HUES6 (cell line): ENCODE results near the gene CDCP2.

Experiments used
- H3K27ac ChIP-seq: 2 replicates; pipeline ENCODE4 v1.7.0; 2013; ENCODE audit warnings: low read depth, mild to moderate bottlenecking, low read length, inconsistent platforms
- H3K27me3 ChIP-seq: 2 replicates; pipeline ENCODE4 v1.6.1; 2013; ENCODE audit warnings: low read length; ENCODE audit not compliant: control insufficient read depth, insufficient read depth
- H3K36me3 ChIP-seq: 2 replicates; pipeline ENCODE4 v1.6.1; 2013; ENCODE audit warnings: low read length; ENCODE audit not compliant: control insufficient read depth, insufficient read depth
- H3K4me1 ChIP-seq: 2 replicates; pipeline ENCODE4 v1.6.1; 2013; ENCODE audit warnings: low read length; ENCODE audit not compliant: control insufficient read depth, insufficient read depth
- H3K4me3 ChIP-seq: 2 replicates; pipeline ENCODE4 v1.5.1; 2013; ENCODE audit warnings: low read depth, low read length
- H3K9ac ChIP-seq: one replicate; pipeline ENCODE4 v1.6.1; 2013; ENCODE audit warnings: mild to moderate bottlenecking, low read length
- H3K9me3 ChIP-seq: 2 replicates; pipeline ENCODE4 v1.6.1; 2013; ENCODE audit warnings: low read depth, low read length; ENCODE audit not compliant: control insufficient read depth, insufficient read depth

CDCP2 gene

DNA sequence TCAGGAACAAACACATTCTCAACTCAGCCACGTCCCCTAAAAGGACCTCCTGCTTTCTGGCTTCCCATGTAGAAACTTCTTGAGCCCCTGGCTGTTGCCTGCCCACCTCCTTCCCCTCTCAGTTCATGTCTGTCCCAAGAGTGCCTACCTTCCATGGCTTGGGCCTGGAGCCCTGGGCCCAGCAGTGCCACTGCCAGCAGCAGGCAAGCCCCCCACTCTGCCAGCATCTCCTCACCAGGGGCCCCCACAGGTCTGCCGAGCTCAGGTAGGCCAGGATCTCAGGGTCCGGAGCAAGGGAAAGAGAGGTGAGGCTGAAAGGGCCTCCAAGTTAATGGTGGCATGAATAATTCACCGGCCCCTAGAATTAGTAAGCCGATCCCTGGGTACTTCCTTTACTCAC is at the start of gene CDCP2:
CDCP2 (minus strand) TSS at position 305 of the 400 bp plus-strand sequence; CDS start at position 227, 78 bp downstream.
- no peak within 1 kb of the TSS for H3K4me3 ChIP-seq
- H3K9me3 ChIP-seq, result no peaks in the 10 kb centered on the region
- H3K27ac ChIP-seq, result no peak within 1 kb of the TSS
- H3K4me1 ChIP-seq, result peaks cover 10% of the 10 kb centered on the region
- no peaks in the 10 kb centered on the region for H3K36me3 ChIP-seq
- no peak within 1 kb of the TSS for H3K9ac ChIP-seq
- H3K27me3 ChIP-seq, result no peaks in the 10 kb centered on the region; the same call in 1 of the 2 replicates

DNA sequence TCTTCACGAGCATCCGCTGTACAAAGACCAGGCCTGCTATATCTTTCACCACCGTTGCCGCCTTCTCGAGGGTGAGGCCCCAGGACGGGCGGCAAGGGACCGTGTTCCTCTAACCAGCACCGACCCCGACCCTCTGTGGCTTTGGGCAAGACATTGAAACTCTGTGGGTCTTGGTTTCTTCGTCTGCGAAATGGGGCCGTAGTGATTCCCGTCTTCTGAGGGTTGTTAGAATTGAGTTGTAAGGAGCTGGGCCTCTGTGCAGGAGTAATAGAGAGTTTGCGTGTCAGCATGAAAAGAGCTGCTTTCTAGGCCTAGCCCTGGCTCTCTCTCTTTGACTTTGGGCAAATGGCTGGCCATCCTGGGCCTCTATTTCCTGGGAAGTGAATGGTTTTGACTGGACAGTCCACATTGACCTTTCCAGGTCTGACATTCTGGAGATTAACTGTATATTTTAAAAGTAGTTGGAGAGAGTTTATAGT is 47.8 kb upstream of the CDCP2 start:
- H3K4me1 ChIP-seq, result peaks cover 15% of the 10 kb centered on the region
- H3K27me3 ChIP-seq, result no peaks in the 10 kb centered on the region; the same call in 1 of the 2 replicates
- peaks cover 28% of the 10 kb centered on the region for H3K36me3 ChIP-seq
- H3K9ac ChIP-seq, result peak overlapping the region; percentile 94
- H3K9me3 ChIP-seq, result no peaks in the 10 kb centered on the region
- peak overlapping the region; percentile 89 for H3K4me3 ChIP-seq
- H3K27ac ChIP-seq, result peak overlapping the region; percentile 76; the same call in 1 of the 2 replicates

DNA sequence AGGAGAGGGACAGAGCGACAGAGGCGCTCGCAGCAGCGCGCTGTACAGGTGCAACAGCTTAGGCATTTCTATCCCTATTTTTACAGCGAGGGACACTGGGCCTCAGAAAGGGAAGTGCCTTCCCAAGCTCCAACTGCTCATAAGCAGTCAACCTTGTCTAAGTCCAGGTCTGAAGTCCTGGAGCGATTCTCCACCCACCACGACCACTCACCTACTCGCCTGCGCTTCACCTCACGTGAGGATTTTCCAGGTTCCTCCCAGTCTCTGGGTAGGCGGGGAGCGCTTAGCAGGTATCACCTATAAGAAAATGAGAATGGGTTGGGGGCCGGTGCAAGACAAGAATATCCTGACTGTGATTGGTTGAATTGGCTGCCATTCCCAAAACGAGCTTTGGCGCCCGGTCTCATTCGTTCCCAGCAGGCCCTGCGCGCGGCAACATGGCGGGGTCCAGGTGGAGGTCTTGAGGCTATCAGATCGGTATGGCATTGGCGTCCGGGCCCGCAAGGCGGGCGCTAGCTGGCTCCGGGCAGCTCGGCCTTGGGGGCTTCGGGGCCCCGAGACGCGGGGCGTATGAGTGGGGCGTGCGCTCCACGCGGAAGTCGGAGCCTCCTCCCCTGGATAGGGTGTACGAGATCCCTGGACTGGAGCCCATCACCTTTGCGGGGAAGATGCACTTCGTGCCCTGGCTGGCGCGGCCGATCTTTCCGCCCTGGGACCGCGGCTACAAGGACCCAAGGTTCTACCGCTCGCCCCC is 47.1 kb upstream of the CDCP2 start, which contains the start of the genes CYB5RL and MRPL37:
CYB5RL (minus strand) TSS at position 266 of the 754 bp plus-strand sequence. CDS start 4,414 bp downstream, outside the sequence.
MRPL37 (plus strand) TSS at position 403 of the 754 bp plus-strand sequence; CDS start at position 480, 77 bp downstream.
- Histone ChIP-seq H3K4me1 (peaks cover 15% of the 10 kb centered on the region), H3K36me3 (peaks cover 28% of the 10 kb centered on the region), H3K27ac (peak within 1 kb of the TSS; percentile 76; the same call in 1 of the 2 replicates), H3K9me3 (no peaks in the 10 kb centered on the region), H3K4me3 (peak within 1 kb of the TSS; percentile 89), H3K9ac (peak within 1 kb of the TSS; percentile 94), H3K27me3 (no peaks in the 10 kb centered on the region; the same call in 1 of the 2 replicates)

DNA sequence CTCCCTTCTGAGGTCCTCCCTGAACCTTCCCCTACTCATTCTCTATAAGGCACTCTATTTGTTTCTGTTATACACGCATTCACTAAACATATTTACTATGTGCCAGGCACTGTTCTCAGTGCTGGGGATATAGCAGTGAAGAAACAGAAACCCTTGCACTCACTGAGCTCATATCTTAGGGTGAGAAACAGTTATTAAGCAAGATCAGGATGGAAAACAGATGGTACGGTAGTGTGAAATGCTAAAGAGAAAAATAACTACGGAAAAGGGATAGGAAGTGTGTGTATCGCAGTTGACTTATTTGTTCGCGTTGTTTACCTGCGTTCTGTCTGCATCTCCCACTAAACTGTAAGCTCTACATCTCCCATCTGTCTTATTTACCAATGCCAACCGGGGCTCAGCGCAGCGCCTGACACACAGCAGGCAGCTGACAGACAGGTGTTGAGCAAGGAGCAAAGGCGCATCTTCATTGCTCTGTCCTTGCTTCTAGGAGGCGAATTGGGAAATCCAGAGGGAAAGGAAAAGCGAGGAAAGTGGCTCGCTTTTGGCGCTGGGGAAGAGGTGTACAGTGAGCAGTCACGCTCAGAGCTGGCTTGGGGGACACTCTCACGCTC is 46.5 kb upstream of the CDCP2 start:
- H3K27me3 ChIP-seq, result no peaks in the 10 kb centered on the region; the same call in 1 of the 2 replicates
- peaks cover 15% of the 10 kb centered on the region for H3K4me1 ChIP-seq
- H3K9me3 ChIP-seq, result no peaks in the 10 kb centered on the region
- peak overlapping the region; percentile 69 for H3K9ac ChIP-seq
- peaks cover 24% of the 10 kb centered on the region; the same call in 1 of the 2 replicates for H3K36me3 ChIP-seq
- no peak overlapping the region for H3K27ac ChIP-seq
- peak overlapping the region; percentile 89 for H3K4me3 ChIP-seq

DNA sequence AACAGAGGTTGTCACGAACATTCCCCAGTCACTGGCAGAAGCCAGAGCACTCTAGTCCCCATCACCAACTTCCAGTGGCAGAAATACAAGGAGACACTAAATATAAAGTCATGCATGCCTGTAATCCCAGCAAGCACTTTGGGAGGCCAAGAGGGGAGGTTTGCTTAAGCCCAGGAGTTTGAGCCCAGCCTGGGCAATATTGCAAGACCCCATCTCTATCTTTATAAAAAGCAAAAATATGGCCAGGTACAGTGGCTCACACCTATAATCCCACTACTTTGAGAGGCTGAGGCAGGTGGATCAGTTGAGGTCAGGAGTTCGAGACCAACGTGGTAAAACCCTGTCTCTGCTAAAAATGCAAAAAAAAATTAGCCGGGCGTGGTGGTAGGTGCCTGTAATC is 40.7 kb upstream of the CDCP2 start:
- Histone ChIP-seq H3K9ac (no peak overlapping the region), H3K27ac (no peak overlapping the region), H3K36me3 (peaks cover 34% of the 10 kb centered on the region), H3K27me3 (no peaks in the 10 kb centered on the region), H3K9me3 (no peaks in the 10 kb centered on the region), H3K4me1 (no peaks in the 10 kb centered on the region), H3K4me3 (no peak overlapping the region)

DNA sequence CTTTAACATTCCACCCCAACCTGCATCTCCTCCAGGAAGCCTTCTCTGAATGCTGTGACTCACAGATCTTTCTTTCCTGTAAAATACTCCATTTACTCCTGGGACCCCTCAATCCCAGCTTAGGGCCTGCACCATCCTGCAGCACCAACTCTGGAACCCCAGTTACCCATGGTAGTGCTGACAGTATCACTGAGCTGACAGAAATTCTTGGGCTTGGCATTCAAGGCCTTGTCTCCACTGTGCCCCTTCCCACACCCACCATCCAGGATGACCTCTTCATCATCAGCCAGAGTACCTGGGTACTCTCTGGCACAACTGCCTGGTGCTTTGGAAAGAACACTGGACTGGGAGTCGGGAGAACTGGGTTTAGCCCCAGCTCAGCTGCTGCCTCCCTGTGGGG is 38.7 kb upstream of the CDCP2 start:
- no peaks in the 10 kb centered on the region for H3K9me3 ChIP-seq
- peaks cover 34% of the 10 kb centered on the region for H3K36me3 ChIP-seq
- H3K27ac ChIP-seq, result no peak overlapping the region
- H3K27me3 ChIP-seq, result no peaks in the 10 kb centered on the region
- H3K9ac ChIP-seq, result no peak overlapping the region
- no peaks in the 10 kb centered on the region for H3K4me1 ChIP-seq
- H3K4me3 ChIP-seq, result no peak overlapping the region

DNA sequence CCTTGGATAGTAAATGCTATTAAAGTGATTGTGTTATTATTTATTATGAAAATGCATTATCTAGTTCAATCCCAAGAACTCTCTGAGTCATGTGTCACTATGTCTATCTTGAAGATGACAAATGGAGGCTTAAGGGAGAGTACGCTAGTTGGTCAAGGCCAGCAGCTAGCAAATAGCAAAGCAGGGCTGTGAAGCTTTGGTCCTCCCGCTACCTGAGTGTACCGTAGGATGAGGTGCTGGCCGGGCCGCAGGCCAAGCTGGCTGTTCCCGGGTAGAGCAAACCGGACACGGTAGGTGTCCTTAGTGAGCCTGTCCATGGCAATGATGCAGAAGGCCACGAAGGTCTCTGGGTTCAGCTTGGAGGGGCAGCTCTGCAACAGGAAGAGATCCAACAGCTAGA is 37.7 kb upstream of the CDCP2 start:
- Histone ChIP-seq H3K27me3 (no peaks in the 10 kb centered on the region), H3K36me3 (peaks cover 30% of the 10 kb centered on the region), H3K4me3 (no peak overlapping the region), H3K4me1 (no peaks in the 10 kb centered on the region), H3K27ac (no peak overlapping the region), H3K9me3 (no peaks in the 10 kb centered on the region), H3K9ac (no peak overlapping the region)

DNA sequence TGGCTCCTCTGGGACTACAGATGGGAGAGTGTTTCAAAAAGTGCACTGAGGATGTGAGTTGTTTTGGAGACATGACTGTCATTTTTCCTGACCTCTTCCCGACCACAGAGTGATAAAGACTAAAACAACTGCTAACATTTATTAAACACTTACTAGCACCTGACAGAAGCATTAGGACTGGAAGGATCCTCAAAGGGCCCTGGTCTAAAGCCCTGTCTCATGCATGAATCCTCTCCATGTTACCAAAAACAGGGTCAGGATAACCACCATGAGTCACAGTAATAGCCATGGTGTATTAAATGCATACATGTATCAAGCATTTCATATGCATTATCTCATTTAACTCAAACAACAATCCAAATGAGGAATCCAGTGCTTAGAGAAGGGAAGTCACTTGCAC is 35.5 kb upstream of the CDCP2 start:
- no peaks in the 10 kb centered on the region for H3K9me3 ChIP-seq
- no peak overlapping the region for H3K9ac ChIP-seq
- no peaks in the 10 kb centered on the region for H3K4me1 ChIP-seq
- peaks cover 22% of the 10 kb centered on the region for H3K36me3 ChIP-seq
- H3K27ac ChIP-seq, result no peak overlapping the region
- H3K27me3 ChIP-seq, result no peaks in the 10 kb centered on the region
- H3K4me3 ChIP-seq, result no peak overlapping the region

DNA sequence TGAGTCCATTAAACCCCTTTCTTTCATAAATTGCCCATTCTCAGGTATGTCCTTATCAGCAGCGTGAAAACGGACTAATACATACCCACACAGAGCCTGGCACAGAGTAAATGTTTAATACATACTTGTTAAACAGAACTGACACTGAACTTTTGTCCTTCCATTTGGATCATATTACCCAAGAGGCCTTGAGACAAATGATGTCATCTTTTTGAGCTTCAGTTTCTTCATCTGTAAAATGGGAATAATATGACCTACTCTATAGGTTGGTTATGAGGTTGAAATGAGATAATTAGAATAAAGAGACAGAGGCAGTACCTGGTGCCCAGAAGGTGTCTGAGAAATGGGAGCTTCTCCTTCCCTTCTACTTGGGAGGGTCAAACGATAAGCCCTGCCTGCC is 33.3 kb upstream of the CDCP2 start:
- Histone ChIP-seq H3K4me1 (0 out of 2 replicates have a peak, but pooled peaks cover 2% of the 10 kb centered on the region), H3K9ac (no peak overlapping the region), H3K27ac (no peak overlapping the region), H3K4me3 (no peak overlapping the region), H3K27me3 (no peaks in the 10 kb centered on the region), H3K36me3 (peaks cover 18% of the 10 kb centered on the region), H3K9me3 (no peaks in the 10 kb centered on the region)

DNA sequence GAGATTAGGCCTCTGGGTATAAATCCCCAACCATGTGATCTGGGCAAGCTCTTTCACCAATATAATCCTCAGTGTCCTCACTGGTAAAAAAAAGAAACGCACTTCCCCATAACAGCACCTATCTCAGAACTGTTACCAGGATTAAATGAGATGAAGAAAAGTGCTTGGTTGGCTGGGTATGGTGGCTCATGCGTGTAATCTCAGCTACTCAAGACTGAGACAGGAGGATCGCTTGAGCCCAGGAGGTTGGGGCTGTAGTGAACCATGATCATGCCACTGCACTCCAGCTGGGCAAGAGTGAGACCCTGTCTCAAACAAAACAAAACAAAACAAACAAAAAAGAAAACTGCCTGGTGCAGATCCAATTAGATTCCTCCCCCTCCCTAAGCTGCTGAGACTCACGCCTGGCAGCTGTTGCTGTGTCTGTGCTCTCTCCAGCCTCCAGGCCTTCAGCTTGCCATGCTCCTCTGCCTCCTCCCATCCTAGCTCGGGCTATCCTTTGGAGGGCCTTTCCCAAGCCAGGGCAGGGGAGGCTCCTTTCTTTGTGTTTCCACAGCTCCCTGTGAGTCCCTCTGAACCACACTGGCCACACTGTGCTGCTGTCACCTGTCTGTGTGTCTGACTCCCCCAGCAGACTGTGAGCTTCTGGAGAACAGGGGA is 28.0 kb upstream of the CDCP2 start:
- no peak overlapping the region for H3K9ac ChIP-seq
- no peak overlapping the region for H3K4me3 ChIP-seq
- H3K4me1 ChIP-seq, result 0 out of 2 replicates have a peak, but pooled peaks cover 2% of the 10 kb centered on the region
- no peaks in the 10 kb centered on the region for H3K27me3 ChIP-seq
- H3K27ac ChIP-seq, result no peak overlapping the region
- no peaks in the 10 kb centered on the region; the same call in 1 of the 2 replicates for H3K36me3 ChIP-seq
- H3K9me3 ChIP-seq, result no peaks in the 10 kb centered on the region
